PFSK-1 (cell line): Measurements from ENCODE around the gene HIRIP3.

Source experiments
- FOXP2 ChIP-seq: optimal IDR thresholded peaks from 2 replicates; pipeline ENCODE3; 2011; ENCODE audit warnings: borderline replicate concordance, control low read depth, inconsistent platforms; ENCODE audit not compliant: insufficient read depth; ENCODE audit errors: extremely low read length, extremely low read depth
- POLR2AphosphoS5 ChIP-seq: IDR thresholded peaks from 2 replicates; pipeline ENCODE4 v1.6.1; 2012; ENCODE audit warnings: low read depth, mild to moderate bottlenecking, control low read depth, low read length, moderate library complexity
- SIN3A ChIP-seq: IDR thresholded peaks from 2 replicates; pipeline ENCODE4 v1.6.1; 2012; ENCODE audit warnings: mild to moderate bottlenecking, low read length, moderate library complexity, borderline replicate concordance; ENCODE audit not compliant: insufficient read depth
- TAF1 ChIP-seq: IDR thresholded peaks from 2 replicates; pipeline ENCODE4 v1.6.1; 2012; ENCODE audit warnings: low read length, control low read depth, borderline replicate concordance; ENCODE audit not compliant: insufficient read depth
- TF ChIP-seq, protein P1 (sequence below), 2 experiments: IDR thresholded peaks; 2 replicates each; pipeline versions ENCODE4 v1.6.1 to v1.8.0; 2011 to 2012; ENCODE audit warnings: low read depth in 2 of 2, low read length in 2 of 2, control low read depth in 1 of 2, inconsistent platforms in 1 of 2, mild to moderate bottlenecking in 1 of 2, moderate library complexity in 1 of 2; ENCODE audit not compliant: insufficient read depth in 1 of 2

The HIRIP3 gene

GRCh38 chr16:30026449-30026848 is 31.0 kb upstream of the HIRIP3 start:
- TF ChIP-seq FOXP2: no peak

GRCh38 chr16:30025574-30025973 is 30.2 kb upstream of the HIRIP3 start:
- TF ChIP-seq SIN3A (no peak), POLR2AphosphoS5 (no peak)

DNA sequence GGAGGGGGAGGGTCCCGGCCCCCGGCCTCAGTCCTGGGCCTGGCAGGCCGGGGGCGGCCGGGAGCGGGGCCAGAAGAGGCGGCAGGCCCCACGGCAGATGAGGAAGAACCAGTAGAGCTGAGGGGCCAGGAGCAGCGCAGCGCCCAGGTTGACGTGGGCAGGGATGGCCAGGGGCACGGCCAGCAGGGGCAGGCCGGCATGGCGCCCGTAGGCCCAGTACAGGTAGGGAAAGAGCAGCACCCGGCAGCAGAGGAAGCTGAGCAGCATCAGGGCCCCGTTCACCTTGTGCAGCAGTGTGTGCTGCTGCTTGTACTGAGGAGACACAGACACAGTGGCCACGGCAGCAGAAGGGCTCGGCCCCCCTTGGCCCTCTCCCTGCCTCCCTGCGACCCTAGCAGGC is 29.7 kb upstream of the HIRIP3 start:
- TF ChIP-seq TAF1 (no peak), POLR2AphosphoS5 (no peak), FOXP2 (no peak), SIN3A (no peak)
- TF ChIP-seq, protein P1, sequence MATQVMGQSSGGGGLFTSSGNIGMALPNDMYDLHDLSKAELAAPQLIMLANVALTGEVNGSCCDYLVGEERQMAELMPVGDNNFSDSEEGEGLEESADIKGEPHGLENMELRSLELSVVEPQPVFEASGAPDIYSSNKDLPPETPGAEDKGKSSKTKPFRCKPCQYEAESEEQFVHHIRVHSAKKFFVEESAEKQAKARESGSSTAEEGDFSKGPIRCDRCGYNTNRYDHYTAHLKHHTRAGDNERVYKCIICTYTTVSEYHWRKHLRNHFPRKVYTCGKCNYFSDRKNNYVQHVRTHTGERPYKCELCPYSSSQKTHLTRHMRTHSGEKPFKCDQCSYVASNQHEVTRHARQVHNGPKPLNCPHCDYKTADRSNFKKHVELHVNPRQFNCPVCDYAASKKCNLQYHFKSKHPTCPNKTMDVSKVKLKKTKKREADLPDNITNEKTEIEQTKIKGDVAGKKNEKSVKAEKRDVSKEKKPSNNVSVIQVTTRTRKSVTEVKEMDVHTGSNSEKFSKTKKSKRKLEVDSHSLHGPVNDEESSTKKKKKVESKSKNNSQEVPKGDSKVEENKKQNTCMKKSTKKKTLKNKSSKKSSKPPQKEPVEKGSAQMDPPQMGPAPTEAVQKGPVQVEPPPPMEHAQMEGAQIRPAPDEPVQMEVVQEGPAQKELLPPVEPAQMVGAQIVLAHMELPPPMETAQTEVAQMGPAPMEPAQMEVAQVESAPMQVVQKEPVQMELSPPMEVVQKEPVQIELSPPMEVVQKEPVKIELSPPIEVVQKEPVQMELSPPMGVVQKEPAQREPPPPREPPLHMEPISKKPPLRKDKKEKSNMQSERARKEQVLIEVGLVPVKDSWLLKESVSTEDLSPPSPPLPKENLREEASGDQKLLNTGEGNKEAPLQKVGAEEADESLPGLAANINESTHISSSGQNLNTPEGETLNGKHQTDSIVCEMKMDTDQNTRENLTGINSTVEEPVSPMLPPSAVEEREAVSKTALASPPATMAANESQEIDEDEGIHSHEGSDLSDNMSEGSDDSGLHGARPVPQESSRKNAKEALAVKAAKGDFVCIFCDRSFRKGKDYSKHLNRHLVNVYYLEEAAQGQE (IDR thresholded peaks at IDR 0.05; ENCODE audit: insufficient read depth in 1 of 2, low read depth in 2 of 2, low read length in 2 of 2): no peak

GRCh38 chr16:30024451-30024850 is 29.0 kb upstream of the HIRIP3 start:
- TF ChIP-seq TAF1 (no peak), FOXP2 (no peak), SIN3A (no peak), POLR2AphosphoS5 (no peak)

DNA sequence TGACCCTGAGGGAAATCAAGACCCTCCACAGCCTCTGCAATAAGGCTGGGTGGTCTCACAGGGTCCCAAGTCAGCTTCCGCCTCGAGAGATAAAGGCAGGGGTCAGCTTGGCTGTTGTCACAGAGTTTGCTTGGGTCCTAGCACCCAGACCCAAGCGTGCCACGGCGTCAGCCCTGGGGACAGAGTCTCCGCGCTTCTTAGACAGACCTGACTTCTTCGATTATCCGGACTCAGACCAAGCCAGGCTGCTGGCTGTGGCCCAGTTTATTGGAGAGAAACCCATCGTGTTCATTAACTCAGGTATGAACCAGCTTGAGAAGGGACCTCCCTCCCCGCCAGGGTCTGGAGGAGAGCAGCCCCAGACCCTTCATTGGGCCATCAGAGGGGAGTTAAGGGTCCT is 28.2 kb upstream of the HIRIP3 start:
- TF ChIP-seq POLR2AphosphoS5: no peak
- TF ChIP-seq TAF1: no peak
- TF ChIP-seq, protein P1 (IDR thresholded peaks at IDR 0.05; ENCODE audit: insufficient read depth in 1 of 2, low read depth in 2 of 2, low read length in 2 of 2): no peak
- TF ChIP-seq SIN3A: no peak
- TF ChIP-seq FOXP2: no peak

DNA sequence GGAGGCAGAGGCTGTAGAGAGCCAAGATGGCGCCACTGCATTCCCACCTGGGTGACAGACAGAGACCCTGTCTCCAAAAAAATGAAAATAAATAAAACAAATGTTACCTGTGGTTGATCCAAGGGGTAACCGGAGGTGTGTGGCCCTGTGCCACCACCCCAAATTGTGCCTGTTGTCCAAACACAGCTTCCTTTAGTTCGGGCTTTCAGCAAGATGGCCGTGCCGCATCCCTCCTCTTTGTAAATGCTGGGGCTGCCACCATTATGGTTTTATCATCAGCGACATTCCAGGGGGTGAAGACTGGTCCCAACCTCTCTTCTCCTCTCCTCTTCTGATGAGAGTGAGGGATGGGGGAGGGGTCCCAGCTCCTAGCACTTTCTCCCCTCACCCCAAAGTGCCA is 27.5 kb upstream of the HIRIP3 start, which contains the start of gene C16orf92:
TSS of gene C16orf92 (plus strand) at position 312 of the 400 bp plus-strand sequence. CDS start 143 bp downstream, outside the sequence.
- TF ChIP-seq, protein P1 (IDR thresholded peaks at IDR 0.05; ENCODE audit: insufficient read depth in 1 of 2, low read depth in 2 of 2, low read length in 2 of 2): no peak
- no peak for TF ChIP-seq TAF1
- TF ChIP-seq FOXP2: no peak
- no peak for TF ChIP-seq POLR2AphosphoS5
- no peak for TF ChIP-seq SIN3A

GRCh38 chr16:30018731-30019158 is 23.3 kb upstream of the HIRIP3 start:
- TF ChIP-seq, protein P1 (IDR thresholded peaks at IDR 0.05; ENCODE audit: insufficient read depth in 1 of 2, low read depth in 2 of 2, low read length in 2 of 2): no peak
- TF ChIP-seq TAF1: no peak
- no peak for TF ChIP-seq SIN3A
- no peak for TF ChIP-seq POLR2AphosphoS5
- TF ChIP-seq FOXP2: no peak
